NCI-H82 (cell line): Measurements from ENCODE around the gene ZBTB45.
"Not testable (repeated sequence)": the region's sequence is repeated elsewhere in the genome, so short reads cannot be mapped to it uniquely, and the experiment has no call there.

Experiments
- DNase-seq: peaks from one replicate; lab custom pipeline; 2025; lab: John Stamatoyannopoulos, UW

Gene ZBTB45

GRCh38 chr19:58474997-58475713 lies 44.5 kb downstream of the ZBTB45 start:
- no peak for DNase-seq

DNA sequence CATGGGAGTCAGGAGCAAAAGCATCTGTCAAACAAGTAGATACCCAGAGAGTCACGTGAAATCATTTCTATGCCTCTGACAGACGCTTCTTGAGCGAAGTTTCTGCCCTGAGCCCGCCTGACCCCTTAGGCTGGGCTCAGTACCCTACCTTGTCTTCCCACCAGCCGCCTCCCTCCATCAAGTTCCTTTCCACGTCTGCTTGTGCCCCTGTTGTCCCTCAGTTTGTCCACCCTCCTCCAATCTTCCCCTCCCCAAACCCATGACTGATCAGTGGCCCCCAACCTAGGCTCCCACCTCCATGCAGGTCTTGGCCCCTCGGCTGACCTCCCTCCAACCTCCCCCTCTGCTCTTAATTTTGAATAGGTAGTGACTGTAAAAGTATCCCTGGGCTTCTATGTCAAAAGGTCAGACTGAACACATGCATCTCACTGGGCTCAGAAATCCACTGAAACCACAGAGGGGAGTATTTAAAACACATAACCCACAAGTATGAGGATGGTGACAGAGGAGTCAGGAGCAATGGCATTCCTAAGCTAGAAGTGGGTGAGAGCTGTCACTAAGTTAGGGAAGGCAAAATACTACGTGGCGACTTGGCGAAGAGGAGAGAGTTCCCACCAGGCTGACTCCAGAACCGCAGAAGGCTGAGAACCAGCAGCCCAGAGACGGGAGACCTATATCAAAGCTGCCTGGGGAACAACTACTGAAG lies 45.2 kb downstream of the ZBTB45 start:
- no peak for DNase-seq

DNA sequence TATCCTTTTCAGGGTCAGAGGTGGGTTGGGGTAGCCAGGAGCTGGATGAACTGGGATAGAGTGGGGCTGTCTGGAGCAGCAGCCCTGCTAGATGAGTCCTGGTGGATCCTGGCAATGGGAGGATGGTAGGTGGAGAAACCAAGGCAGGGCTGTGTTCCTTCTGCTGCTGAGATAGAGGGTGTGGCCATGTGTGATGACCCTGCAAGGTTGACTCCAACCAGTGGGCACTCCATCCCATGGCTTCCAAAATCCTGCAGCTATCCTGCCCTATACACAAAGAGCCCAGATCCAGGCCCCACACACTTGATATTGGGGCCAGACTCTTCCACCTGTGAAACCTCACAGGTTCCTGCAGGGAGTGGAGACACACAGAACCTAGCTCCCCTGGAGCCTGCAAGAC lies 45.8 kb downstream of the ZBTB45 start:
- DNase-seq, result no peak

- DNase-seq, result no peak
Observed at GRCh38 chr19:58471736-58472135, 47.9 kb downstream of the ZBTB45 start.

DNA sequence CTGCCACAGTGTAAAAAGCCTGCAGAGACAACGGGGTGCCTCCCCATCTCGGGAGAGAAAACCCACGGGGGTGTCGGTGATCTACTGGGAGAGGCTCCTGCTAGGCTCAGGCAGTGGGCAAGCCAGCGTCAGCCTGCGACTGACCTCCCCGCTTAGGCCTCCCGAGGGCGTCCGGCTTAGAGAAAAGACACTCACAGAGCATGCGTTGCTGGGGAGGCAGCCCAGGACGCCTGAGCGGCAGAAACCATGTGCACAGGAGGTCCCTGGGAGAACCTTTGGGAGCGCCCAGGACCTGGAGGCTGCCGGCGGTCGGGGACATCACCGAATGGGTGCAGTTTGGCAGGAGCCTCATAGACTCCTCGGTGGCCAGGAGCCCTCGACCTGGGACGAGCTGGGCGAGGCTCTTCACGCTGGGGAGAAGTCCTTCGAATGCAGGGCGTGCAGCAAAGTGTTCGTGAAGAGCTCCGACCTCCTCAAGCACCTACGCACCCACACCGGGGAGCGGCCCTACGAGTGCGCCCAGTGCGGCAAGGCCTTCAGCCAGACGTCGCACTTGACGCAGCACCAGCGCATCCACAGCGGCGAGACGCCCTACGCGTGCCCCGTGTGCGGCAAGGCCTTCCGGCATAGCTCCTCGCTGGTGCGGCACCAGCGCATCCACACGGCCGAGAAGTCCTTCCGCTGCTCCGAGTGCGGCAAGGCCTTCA lies 48.6 kb downstream of the ZBTB45 start:
- DNase-seq, result not testable (repeated sequence)

DNA sequence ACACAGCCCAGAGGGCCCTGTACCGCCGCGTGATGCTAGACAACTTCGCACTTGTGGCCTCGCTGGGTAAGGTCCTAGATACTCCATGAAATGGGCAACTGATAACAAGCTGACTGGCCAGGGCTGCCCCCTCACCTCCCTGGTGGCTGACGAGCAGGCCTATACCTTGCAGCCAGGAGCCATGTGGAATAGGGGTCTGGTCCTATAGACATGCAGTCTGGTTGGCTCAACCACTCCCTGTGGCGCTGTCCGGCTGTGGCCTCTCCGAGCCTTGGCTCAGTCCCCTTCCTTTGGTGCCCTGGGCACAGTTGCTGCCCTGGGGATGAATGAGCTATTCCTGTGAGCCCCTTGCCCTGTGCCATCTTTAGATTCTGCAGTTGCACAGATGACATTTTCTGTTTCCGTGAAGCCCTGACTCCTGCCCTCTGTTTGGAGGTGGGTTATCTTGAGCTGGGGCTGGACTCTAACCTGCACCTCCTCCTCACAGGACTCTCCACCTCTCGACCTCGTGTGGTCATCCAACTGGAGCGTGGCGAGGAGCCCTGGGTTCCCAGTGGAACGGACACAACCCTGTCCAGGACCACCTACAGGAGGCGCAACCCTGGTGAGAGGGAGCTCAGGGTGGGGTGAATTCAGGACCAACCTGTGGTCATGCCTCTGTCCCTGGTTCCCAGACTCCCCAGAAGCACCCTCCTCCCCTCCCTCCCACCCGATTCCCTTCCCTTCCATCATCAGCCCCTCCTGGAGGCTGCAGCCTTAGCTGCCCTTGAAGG lies 50.2 kb downstream of the ZBTB45 start:
- no peak for DNase-seq

GRCh38 chr19:58468216-58468839 lies 51.3 kb downstream of the ZBTB45 start:
- no peak for DNase-seq

DNA sequence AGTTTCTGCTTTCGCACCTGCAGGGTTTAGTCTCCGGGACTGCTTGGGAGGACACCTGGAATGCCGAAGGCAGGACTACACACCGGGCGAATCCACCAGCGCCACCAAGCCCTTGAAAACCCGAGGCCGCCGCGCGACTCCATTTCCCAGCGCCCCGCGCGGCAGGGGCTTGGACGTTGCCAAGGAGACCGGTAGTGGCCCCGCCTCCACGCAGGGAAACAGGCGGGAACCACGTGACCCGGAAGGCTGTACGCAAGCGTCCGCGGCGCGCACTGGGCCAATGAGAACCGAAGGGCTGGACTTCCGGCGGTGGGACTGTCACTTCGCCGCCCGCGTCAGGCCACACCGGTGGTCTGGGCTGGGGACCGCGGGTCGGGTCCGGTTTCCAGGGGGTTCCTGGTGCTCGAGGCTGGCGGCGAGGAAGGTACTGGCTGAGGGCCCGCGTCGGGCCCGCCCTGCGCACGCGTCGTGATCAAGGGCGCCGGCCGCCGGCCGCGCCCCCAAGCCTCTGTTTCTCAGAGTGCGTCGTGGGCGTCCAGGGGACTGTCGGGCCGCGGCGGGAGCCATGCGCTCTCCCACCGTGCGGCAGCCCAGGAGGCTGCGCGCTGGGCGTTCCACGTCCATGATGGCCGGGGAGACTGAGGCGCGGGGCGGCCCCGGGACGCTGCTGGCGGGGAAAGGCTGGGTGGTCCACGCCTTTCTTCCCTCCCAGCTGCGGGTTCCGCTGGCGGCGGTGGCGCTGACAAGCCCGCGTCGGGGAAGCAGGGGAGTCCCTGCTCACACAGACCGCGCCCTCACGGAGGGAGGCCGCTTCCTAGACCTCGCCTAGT lies 52.6 kb downstream of the ZBTB45 start, which contains the start of gene ZNF324:
TSS of gene ZNF324 (plus strand) at position 321 of the 830 bp plus-strand sequence. CDS start 2,106 bp downstream, outside the sequence.
- DNase-seq, result peak; percentile 99

DNA sequence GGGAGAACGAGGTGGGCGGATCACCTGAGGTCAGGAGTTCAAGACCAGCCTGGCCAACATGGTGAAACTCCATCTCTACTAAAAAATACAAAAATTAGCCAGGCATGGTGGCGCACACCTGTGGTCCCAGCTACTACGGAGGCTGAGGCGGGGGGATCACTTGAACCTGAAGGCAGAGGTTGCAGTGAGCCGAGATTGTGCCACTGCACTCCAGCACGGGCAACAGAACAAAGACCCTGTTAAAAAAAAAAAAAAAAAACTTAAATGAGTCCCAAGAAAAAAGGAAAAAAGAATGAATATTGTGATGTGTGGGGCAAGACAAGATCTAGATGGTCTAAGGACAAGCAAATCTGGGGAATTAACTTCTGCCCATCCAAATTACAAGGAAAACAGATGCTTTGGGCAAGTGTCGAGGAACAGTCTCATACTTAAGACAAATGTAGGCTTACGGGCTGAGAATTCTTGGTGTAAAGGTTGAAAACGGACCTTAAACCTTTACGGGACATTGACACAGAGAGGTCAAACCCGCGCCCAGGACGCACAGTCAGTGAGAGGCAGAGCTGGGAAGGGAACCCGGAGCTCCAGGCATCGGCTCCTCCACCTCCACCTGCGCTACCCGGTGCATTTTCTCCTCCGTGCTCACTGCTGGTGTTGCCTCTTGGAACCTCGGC lies 53.4 kb downstream of the ZBTB45 start:
- DNase-seq, result no peak
